HepG2 (cell line): ENCODE measurements around the gene EBF4. TPM values are rescaled to one million over a fixed set of nuclear protein-coding genes. Genes with fewer than 3 reads are reported as not detected.
A peak's percentile ranks its signal among the peaks of the same experiment; 100 is the strongest.

Experiments
- ATAC-seq: fragments of 200-7000 bp; cut with Tn5 transposase; 3 replicates; pipeline ENCODE4 v1.9.1; 2020; ENCODE audit warnings: mild to moderate bottlenecking, moderate library complexity
- BruUV-seq: library from RNA; stranded (reverse); fragments of 400-500 nt; replicated peaks from 2 replicates; lab custom pipeline; 2021; lab: Mats Ljungman, UMichigan
- CTCF ChIA-PET: fragments of 300-600 bp; formaldehyde crosslinking; extraction: SDS; loops from one replicate; lab custom pipeline; 2021; ENCODE audit warnings: low total read pairs, inconsistent platforms, low intra/inter-chr PET ratio; lab: Yijun Ruan, JAX
- POLR2A ChIA-PET: fragments of 350-600 bp; sonication (Branson Sonifier 250); formaldehyde crosslinking; loops from one replicate; lab custom pipeline; 2020; ENCODE audit warnings: antibody characterized with exemption, inconsistent platforms; lab: Yijun Ruan, JAX
- DNase-seq: peaks from one replicate; pipeline ENCODE4 v3.0.0-alpha.2; 2015; ENCODE audit warnings: low spot score
- FAIRE-seq: peaks from 3 replicates; lab custom pipeline; 2011; peaks lifted over from hg19 to GRCh38; lab: Jason Lieb, UNC
- H2AFZ ChIP-seq: one replicate; pipeline ENCODE4 v1.6.1; 2011; ENCODE audit warnings: low read length, inconsistent platforms
- H3K27ac ChIP-seq: fragments of 300-600 bp; 3 replicates; pipeline ENCODE4 v1.8.0; 2011; ENCODE audit warnings: mixed run types, mild to moderate bottlenecking, mixed read lengths, low read length, inconsistent platforms; ENCODE audit not compliant: insufficient read depth; ENCODE audit errors: extremely low read length
- H3K27me3 ChIP-seq, 2 experiments: fragments of 200-600 bp in 1 of 2; 2 replicates in 1 of 2; 3 replicates in 1 of 2; pipeline versions ENCODE4 v1.6.0 to v1.8.0; 2011; ENCODE audit warnings: low read length in 2 of 2, mild to moderate bottlenecking in 2 of 2, moderate library complexity in 2 of 2, inconsistent platforms in 1 of 2; ENCODE audit not compliant: insufficient read depth in 2 of 2, control insufficient read depth in 1 of 2
- H3K36me3 ChIP-seq, 2 experiments: fragments of 200-600 bp in 1 of 2; replicated peaks in 1 of 2; 2 replicates in 1 of 2; 3 replicates in 1 of 2; pipeline versions ENCODE4 v1.5.1 to v1.8.0; 2011; ENCODE audit warnings: low read length in 2 of 2, inconsistent platforms in 1 of 2; ENCODE audit not compliant: insufficient read depth in 2 of 2, control insufficient read depth in 1 of 2
- H3K4me1 ChIP-seq: 2 replicates; pipeline ENCODE4 v1.5.1; 2012; ENCODE audit warnings: low read length, inconsistent platforms; ENCODE audit not compliant: insufficient read depth
- H3K4me2 ChIP-seq: 2 replicates; pipeline ENCODE4 v1.6.0; 2011; ENCODE audit warnings: low read depth, low read length, inconsistent platforms
- H3K4me3 ChIP-seq, 3 experiments: fragments of 200-600 bp in 1 of 3; sonication (generic), shearing (Covaris generic) in 1 of 3; replicated peaks in 1 of 3; 2 replicates each; pipeline ENCODE4 v1.5.1; 2011 to 2016; ENCODE audit warnings: low read length in 3 of 3, inconsistent platforms in 2 of 3, low read depth in 2 of 3, mild to moderate bottlenecking in 2 of 3, control low read depth in 1 of 3, mixed read lengths in 1 of 3; ENCODE audit not compliant: insufficient read depth in 1 of 3
- H3K79me2 ChIP-seq: one replicate; pipeline ENCODE4 v1.6.1; 2011; ENCODE audit warnings: low read length, inconsistent platforms; ENCODE audit not compliant: insufficient read depth
- H3K9ac ChIP-seq: 2 replicates; pipeline ENCODE4 v1.6.0; 2011; ENCODE audit warnings: mild to moderate bottlenecking, low read depth, low read length, inconsistent platforms; ENCODE audit not compliant: insufficient read depth
- H3K9me3 ChIP-seq: 2 replicates; pipeline ENCODE4 v1.5.1; 2012; ENCODE audit warnings: mild to moderate bottlenecking, low read length
- H4K20me1 ChIP-seq: 2 replicates; pipeline ENCODE4 v1.6.0; 2011; ENCODE audit warnings: inconsistent platforms, mild to moderate bottlenecking, low read length, moderate library complexity; ENCODE audit not compliant: insufficient read depth
- CHD4 ChIP-seq: fragments of 200-600 bp; sonication (generic); IDR thresholded peaks from 2 replicates; pipeline ENCODE4 v1.7.0; 2017; ENCODE audit warnings: mild to moderate bottlenecking, low read length, borderline replicate concordance
- HMG20A ChIP-seq: IDR thresholded peaks from 2 replicates; pipeline ENCODE4 v1.6.1; 2016; ENCODE audit warnings: borderline replicate concordance
- HOXA3 ChIP-seq: sonication (generic); formaldehyde crosslinking; IDR thresholded peaks from 2 replicates; pipeline ENCODE4 v1.5.0; 2020; ENCODE audit warnings: missing genetic modification reagents
- MBNL3 ChIP-seq: fragments of 250-450 bp; sonication (Bioruptor Pico); conservative IDR thresholded peaks from 2 replicates; pipeline ENCODE4 v1.8.0; 2022; ENCODE audit warnings: mild to moderate bottlenecking, inconsistent platforms
- NFATC3 ChIP-seq: sonication (generic); formaldehyde crosslinking; IDR thresholded peaks from 2 replicates; pipeline ENCODE4 v1.5.1; 2020; ENCODE audit warnings: mild to moderate bottlenecking, missing genetic modification reagents
- NFE2L1 ChIP-seq: sonication (generic); formaldehyde crosslinking; IDR thresholded peaks from 2 replicates; pipeline ENCODE4 v1.4.0; 2020; ENCODE audit warnings: missing genetic modification reagents, mild to moderate bottlenecking, borderline replicate concordance
- NFKBIZ ChIP-seq: IDR thresholded peaks from 2 replicates; pipeline ENCODE4 v1.6.1; 2018; ENCODE audit warnings: missing genetic modification reagents, missing compliant biosample characterization
- SMAD3 ChIP-seq: sonication (generic); formaldehyde crosslinking; IDR thresholded peaks from 2 replicates; pipeline ENCODE4 v1.4.0; 2020; ENCODE audit warnings: missing genetic modification reagents
- ZFP36 ChIP-seq: fragments of 150-350 bp; IDR thresholded peaks from 2 replicates; pipeline ENCODE4 v1.6.1; 2018; ENCODE audit warnings: borderline replicate concordance, low read length, low read depth; ENCODE audit not compliant: partially characterized antibody
- ZFP82 ChIP-seq: sonication (generic); formaldehyde crosslinking; IDR thresholded peaks from 2 replicates; pipeline ENCODE4 v1.5.1; 2020; ENCODE audit warnings: mild to moderate bottlenecking, missing genetic modification reagents, borderline replicate concordance
- ZNF350 ChIP-seq: sonication (generic); formaldehyde crosslinking; IDR thresholded peaks from 2 replicates; pipeline ENCODE4 v1.4.0; 2020; ENCODE audit warnings: mild to moderate bottlenecking, low read depth, missing genetic modification reagents, borderline replicate concordance
- ZNF550 ChIP-seq: sonication (generic); formaldehyde crosslinking; IDR thresholded peaks from 2 replicates; pipeline ENCODE4 v1.4.0; 2020; ENCODE audit warnings: mild to moderate bottlenecking, missing genetic modification reagents, borderline replicate concordance
- ZNF616 ChIP-seq: sonication (generic); formaldehyde crosslinking; IDR thresholded peaks from 2 replicates; pipeline ENCODE4 v1.5.0; 2020; ENCODE audit warnings: low read depth, mild to moderate bottlenecking, missing genetic modification reagents
- WGBS: methylation state at CpG from one replicate; pipeline ENCODE4 v1.1.6; 2017; ENCODE audit warnings: low lambda C conversion rate; 5-methylcytosine and 5-hydroxymethylcytosine counted together
- in situ Hi-C: cut with HindIII; loops from 2 replicates; pipeline ENCODE4 v1.10.0; 2017; ENCODE audit warnings: low pct_unique_long_range_greater_than_20kb; ENCODE audit not compliant: extremely low pct_ligation_motif_present
- intact Hi-C: fragments of 100-400 bp; cut with micrococcal nuclease; formaldehyde crosslinking; loops from one replicate; pipeline ENCODE4 v1.10.0; 2022; ENCODE audit not compliant: unreplicated experiment
- polyA plus RNA-seq, 8 experiments: library from polyadenylated mRNA; depleted of rRNA in 3 of 8; stranded (reverse) in 7 of 8; unstranded in 1 of 8; fragments of >200 nt; fragmentation: Illumina TruSeq in 4 of 8; extraction: Trizol in 4 of 8; gene quantifications; 2 replicates each; pipeline versions ENCODE4 v1.2.1 to v1.2.3, GENCODE V29; 2011 to 2016; ENCODE audit warnings: low read depth in 4 of 8, missing spikeins in 1 of 8, mixed read lengths in 1 of 8; ENCODE audit not compliant: insufficient read depth in 1 of 8
- total RNA-seq, 5 experiments: library from RNA; depleted of rRNA; stranded (reverse); fragments of >200 nt; fragmentation: Illumina TruSeq; extraction: Trizol; gene quantifications; 2 replicates each; pipeline ENCODE4 v1.2.3, GENCODE V29; 2016; ENCODE audit warnings: low read depth in 1 of 5
- TF ChIP-seq, protein P1 (sequence below): sonication (generic); formaldehyde crosslinking; IDR thresholded peaks from 2 replicates; pipeline ENCODE4 v1.5.0; 2020; ENCODE audit warnings: missing genetic modification reagents
- TF ChIP-seq, protein P2 (sequence below): sonication (generic); formaldehyde crosslinking; IDR thresholded peaks from 2 replicates; pipeline ENCODE4 v1.4.0; 2020; ENCODE audit warnings: missing genetic modification reagents, borderline replicate concordance
- TF ChIP-seq, protein P3 (sequence below): sonication (generic); formaldehyde crosslinking; IDR thresholded peaks from 2 replicates; pipeline ENCODE4 v1.4.0; 2020; ENCODE audit warnings: mild to moderate bottlenecking, missing genetic modification reagents
- TF ChIP-seq, protein P4 (sequence below): sonication (generic); formaldehyde crosslinking; IDR thresholded peaks from 2 replicates; pipeline ENCODE4 v1.4.0; 2020; ENCODE audit warnings: missing genetic modification reagents, mild to moderate bottlenecking, borderline replicate concordance

EBF4 gene
- total and polyA plus RNA-seq, 2 of the 13 experiments (the other 11 are each of a cell fraction or from before 2014, with no cell fraction given): 0.84 to 2.2 TPM

DNA sequence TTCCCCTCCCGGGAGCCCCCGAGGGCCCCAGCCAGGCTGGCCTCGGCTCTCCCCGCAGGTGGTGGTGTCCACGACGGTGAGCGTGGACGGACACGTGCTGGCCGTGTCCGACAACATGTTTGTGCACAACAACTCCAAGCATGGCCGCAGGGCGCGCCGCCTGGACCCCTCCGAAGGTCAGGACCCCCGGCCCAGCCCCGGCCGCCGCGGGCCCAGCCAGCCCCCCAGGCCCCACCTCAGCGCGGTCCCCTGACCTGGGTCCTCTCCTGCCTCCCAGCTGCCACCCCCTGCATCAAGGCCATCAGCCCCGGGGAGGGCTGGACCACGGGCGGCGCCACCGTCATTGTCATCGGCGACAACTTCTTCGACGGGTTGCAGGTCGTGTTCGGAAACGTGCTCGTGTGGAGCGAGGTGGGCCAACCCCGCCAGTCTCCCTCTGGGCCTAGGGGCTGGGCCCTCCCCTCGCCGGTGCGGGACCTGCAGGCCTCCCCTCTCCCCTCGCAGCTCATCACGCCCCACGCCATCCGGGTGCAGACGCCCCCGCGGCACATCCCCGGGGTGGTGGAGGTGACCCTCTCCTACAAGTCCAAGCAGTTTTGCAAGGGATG is 56.9 kb downstream of the EBF4 start:
- in situ Hi-C loops (no loop called here), intact Hi-C loops (no loop called here)
- Histone ChIP-seq H3K27me3 (peaks cover 16 to 81% of the 10 kb centered on the region in 2 experiments), H3K4me2 (no peak overlapping the region), H4K20me1 (0 out of 2 replicates have a peak, but pooled peaks cover 3% of the 10 kb centered on the region), H3K9me3 (no peaks in the 10 kb centered on the region), H2AFZ (no peak overlapping the region), H3K9ac (no peak overlapping the region), H3K27ac (no peak overlapping the region), H3K79me2 (no peaks in the 10 kb centered on the region), H3K36me3 (no peaks in the 10 kb centered on the region), H3K4me1 (peaks cover 45% of the 10 kb centered on the region), H3K4me3 (no peak overlapping the region)
- ChIA-PET POLR2A (no interaction called here), CTCF (no interaction called here)
- FAIRE-seq (no peak), DNase-seq (no peak), ATAC-seq (no peak)
- 47% methylated on average over 33 of the region's 49 CpGs for WGBS
- BruUV-seq: no TSS peak
- no peak for TF ChIP-seq SMAD3 (CRISPR knock-in tag)
- TF ChIP-seq HMG20A (CRISPR knock-in tag): no peak
- TF ChIP-seq, protein P1, sequence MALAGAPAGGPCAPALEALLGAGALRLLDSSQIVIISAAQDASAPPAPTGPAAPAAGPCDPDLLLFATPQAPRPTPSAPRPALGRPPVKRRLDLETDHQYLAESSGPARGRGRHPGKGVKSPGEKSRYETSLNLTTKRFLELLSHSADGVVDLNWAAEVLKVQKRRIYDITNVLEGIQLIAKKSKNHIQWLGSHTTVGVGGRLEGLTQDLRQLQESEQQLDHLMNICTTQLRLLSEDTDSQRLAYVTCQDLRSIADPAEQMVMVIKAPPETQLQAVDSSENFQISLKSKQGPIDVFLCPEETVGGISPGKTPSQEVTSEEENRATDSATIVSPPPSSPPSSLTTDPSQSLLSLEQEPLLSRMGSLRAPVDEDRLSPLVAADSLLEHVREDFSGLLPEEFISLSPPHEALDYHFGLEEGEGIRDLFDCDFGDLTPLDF (CRISPR knock-in tag): no peak
- TF ChIP-seq ZNF550 (CRISPR knock-in tag): no peak
- TF ChIP-seq NFE2L1: no peak
- no peak for TF ChIP-seq MBNL3 (CRISPR knock-in tag)
- TF ChIP-seq ZNF616 (CRISPR knock-in tag): no peak
- TF ChIP-seq, protein P2, sequence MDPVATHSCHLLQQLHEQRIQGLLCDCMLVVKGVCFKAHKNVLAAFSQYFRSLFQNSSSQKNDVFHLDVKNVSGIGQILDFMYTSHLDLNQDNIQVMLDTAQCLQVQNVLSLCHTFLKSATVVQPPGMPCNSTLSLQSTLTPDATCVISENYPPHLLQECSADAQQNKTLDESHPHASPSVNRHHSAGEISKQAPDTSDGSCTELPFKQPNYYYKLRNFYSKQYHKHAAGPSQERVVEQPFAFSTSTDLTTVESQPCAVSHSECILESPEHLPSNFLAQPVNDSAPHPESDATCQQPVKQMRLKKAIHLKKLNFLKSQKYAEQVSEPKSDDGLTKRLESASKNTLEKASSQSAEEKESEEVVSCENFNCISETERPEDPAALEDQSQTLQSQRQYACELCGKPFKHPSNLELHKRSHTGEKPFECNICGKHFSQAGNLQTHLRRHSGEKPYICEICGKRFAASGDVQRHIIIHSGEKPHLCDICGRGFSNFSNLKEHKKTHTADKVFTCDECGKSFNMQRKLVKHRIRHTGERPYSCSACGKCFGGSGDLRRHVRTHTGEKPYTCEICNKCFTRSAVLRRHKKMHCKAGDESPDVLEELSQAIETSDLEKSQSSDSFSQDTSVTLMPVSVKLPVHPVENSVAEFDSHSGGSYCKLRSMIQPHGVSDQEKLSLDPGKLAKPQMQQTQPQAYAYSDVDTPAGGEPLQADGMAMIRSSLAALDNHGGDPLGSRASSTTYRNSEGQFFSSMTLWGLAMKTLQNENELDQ (CRISPR knock-in tag): no peak
- TF ChIP-seq, protein P3, sequence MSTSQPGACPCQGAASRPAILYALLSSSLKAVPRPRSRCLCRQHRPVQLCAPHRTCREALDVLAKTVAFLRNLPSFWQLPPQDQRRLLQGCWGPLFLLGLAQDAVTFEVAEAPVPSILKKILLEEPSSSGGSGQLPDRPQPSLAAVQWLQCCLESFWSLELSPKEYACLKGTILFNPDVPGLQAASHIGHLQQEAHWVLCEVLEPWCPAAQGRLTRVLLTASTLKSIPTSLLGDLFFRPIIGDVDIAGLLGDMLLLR (CRISPR knock-in tag): no peak
- TF ChIP-seq ZFP36: no peak
- TF ChIP-seq CHD4: no peak
- TF ChIP-seq NFATC3: no peak
- no peak for TF ChIP-seq ZFP82 (CRISPR knock-in tag)
- TF ChIP-seq HOXA3 (CRISPR knock-in tag): peak; percentile 6; the same call in 1 of the 2 replicates
- TF ChIP-seq ZNF350 (CRISPR knock-in tag): 0 out of 2 replicates have a peak, but pooled peaks have one; percentile 16
- no peak for TF ChIP-seq NFKBIZ (CRISPR knock-in tag)
- TF ChIP-seq, protein P4, sequence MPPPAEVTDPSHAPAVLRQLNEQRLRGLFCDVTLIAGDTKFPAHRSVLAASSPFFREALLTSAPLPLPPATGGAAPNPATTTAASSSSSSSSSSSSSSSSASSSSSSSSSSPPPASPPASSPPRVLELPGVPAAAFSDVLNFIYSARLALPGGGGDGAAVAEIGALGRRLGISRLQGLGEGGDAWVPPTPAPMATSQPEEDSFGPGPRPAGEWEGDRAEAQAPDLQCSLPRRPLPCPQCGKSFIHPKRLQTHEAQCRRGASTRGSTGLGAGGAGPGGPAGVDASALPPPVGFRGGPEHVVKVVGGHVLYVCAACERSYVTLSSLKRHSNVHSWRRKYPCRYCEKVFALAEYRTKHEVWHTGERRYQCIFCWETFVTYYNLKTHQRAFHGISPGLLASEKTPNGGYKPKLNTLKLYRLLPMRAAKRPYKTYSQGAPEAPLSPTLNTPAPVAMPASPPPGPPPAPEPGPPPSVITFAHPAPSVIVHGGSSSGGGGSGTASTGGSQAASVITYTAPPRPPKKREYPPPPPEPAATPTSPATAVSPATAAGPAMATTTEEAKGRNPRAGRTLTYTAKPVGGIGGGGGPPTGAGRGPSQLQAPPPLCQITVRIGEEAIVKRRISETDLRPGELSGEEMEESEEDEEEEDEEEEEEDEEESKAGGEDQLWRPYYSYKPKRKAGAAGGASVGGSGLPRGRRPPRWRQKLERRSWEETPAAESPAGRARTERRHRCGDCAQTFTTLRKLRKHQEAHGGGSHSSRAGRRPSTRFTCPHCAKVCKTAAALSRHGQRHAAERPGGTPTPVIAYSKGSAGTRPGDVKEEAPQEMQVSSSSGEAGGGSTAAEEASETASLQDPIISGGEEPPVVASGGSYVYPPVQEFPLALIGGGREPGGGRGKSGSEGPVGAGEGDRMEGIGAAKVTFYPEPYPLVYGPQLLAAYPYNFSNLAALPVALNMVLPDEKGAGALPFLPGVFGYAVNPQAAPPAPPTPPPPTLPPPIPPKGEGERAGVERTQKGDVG (CRISPR knock-in tag): no peak
